ENCODE measurements around the gene OTOG. TPM values are rescaled to one million over a fixed set of nuclear protein-coding genes. Genes with fewer than 3 reads are reported as not detected.

The OTOG gene
- total RNA-seq, 1 experiment from 2014 or later: 0.35 TPM

DNA sequence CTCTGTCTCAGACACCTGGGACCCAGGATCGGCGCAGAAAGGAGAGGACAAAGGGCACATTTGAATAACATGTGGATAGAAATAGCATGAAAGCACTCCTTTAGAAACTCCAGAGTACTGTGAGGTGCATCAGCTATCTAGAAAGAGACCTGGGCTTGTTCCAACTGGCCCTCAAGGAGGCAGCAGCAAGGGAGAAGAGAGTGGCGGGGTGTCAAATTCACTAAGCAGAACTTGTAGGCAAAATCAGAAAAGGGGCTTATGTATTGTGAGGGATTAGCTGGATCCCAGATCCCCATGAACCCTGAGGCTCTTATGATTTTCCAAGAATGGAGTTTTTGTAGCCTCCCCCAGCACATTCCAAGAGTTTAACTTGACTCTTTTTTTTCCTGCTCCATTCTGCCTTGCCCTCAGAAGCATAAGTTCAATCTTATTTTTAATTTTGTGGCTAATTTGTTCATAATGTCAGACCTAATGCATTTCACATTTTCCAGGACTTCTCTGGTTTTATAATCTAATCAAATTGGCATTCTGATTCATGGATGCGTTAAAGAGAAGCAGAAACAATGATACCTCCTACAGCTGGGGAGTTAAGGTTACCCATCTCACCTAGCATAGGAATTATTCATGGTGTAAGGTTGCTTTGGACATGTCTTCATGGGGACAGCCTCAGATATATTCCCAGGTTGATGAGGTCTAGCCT is 36.4 kb upstream of the OTOG start:
- Mint-ChIP-seq H3K4me1 (peaks cover 9 to 12% of the 10 kb centered on the region in 2 experiments), H3K9me3 (no peaks in the 10 kb centered on the region), H3K27ac (no peak overlapping the region), H3K27me3 (ENCODE audit: low read depth) (peaks cover 12% of the 10 kb centered on the region), H3K36me3 (ENCODE audit: insufficient read depth in 1 of 3, low read depth in 3 of 3) (no peaks in the 10 kb centered on the region), H3K4me3 (no peak overlapping the region)
- Histone ChIP-seq H3K4me2 (ENCODE audit: insufficient read depth, insufficient read length, low read length) (no peak overlapping the region), H2AFZ (ENCODE audit: low read length) (no peak overlapping the region), H3K79me1 (ENCODE audit: insufficient read depth, low read depth, low read length, poor library complexity, severe bottlenecking) (no peaks in the 10 kb centered on the region), H3K9ac (ENCODE audit: extremely low read depth, insufficient read length, low read length) (no peak overlapping the region), H3K27me3 (ENCODE audit: insufficient read depth, low read length) (no peaks in the 10 kb centered on the region; the same call in 1 of the 2 replicates), H2AK5ac (ENCODE audit: insufficient read length, low read length) (no peak overlapping the region), H3K4ac (ENCODE audit: low read depth, low read length) (no peak overlapping the region), H3K9me3 (ENCODE audit: control insufficient read depth, low read depth, low read length) (no peaks in the 10 kb centered on the region), H2BK15ac (ENCODE audit: low read depth, low read length) (no peak overlapping the region), H3K4me1 (ENCODE audit: insufficient read depth, low read length) (no peaks in the 10 kb centered on the region), H3T11ph (ENCODE audit: low read length) (no peak overlapping the region), H3K18ac (ENCODE audit: insufficient read length, low read depth, low read length) (no peak overlapping the region), H2BK120ac (ENCODE audit: low read depth, low read length, poor library complexity, severe bottlenecking) (no peak overlapping the region), H3K27ac (ENCODE audit: insufficient read length, low read depth, low read length) (no peak overlapping the region), H4K91ac (ENCODE audit: insufficient read length, low read depth, low read length) (no peak overlapping the region), H2BK20ac (ENCODE audit: low read depth, low read length, poor library complexity, severe bottlenecking) (no peak overlapping the region), H2BK5ac (ENCODE audit: insufficient read length, low read length) (no peak overlapping the region), H4K20me1 (ENCODE audit: control insufficient read depth, insufficient read depth, insufficient read length) (no peaks in the 10 kb centered on the region), H3K23ac (ENCODE audit: insufficient read length, low read depth, low read length) (no peak overlapping the region), H3K79me2 (ENCODE audit: insufficient read depth, low read length) (no peaks in the 10 kb centered on the region), H4K8ac (replicated peaks; ENCODE audit: insufficient read length, low read depth, low read length) (no peak overlapping the region), H3K23me2 (ENCODE audit: insufficient read length, low read depth, low read length, poor library complexity, severe bottlenecking) (no peaks in the 10 kb centered on the region), H3K56ac (ENCODE audit: insufficient read length, low read depth, low read length) (no peak overlapping the region), H4K5ac (ENCODE audit: insufficient read length, low read depth, low read length) (no peak overlapping the region), H2BK12ac (ENCODE audit: insufficient read length, low read depth, low read length) (no peak overlapping the region), H3K14ac (ENCODE audit: insufficient read depth, low read length) (no peak overlapping the region)
- TF ChIP-seq, protein P1, sequence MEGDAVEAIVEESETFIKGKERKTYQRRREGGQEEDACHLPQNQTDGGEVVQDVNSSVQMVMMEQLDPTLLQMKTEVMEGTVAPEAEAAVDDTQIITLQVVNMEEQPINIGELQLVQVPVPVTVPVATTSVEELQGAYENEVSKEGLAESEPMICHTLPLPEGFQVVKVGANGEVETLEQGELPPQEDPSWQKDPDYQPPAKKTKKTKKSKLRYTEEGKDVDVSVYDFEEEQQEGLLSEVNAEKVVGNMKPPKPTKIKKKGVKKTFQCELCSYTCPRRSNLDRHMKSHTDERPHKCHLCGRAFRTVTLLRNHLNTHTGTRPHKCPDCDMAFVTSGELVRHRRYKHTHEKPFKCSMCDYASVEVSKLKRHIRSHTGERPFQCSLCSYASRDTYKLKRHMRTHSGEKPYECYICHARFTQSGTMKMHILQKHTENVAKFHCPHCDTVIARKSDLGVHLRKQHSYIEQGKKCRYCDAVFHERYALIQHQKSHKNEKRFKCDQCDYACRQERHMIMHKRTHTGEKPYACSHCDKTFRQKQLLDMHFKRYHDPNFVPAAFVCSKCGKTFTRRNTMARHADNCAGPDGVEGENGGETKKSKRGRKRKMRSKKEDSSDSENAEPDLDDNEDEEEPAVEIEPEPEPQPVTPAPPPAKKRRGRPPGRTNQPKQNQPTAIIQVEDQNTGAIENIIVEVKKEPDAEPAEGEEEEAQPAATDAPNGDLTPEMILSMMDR (conservative IDR thresholded peaks at IDR 0.05): no peak
- no CpG with 5 or more reads among the region's 4 CpGs for WGBS (ENCODE audit: extremely low coverage, insufficient read length, low lambda C conversion rate)
- no peak for DNase-seq
